Panc1 (cell line): ENCODE measurements around the gene SKOR1. TPM values are rescaled to one million over a fixed set of nuclear protein-coding genes. Genes with fewer than 3 reads are reported as not detected.

Experiments
- ATAC-seq: fragments of 200-7000 bp; cut with Tn5 transposase; 2 replicates; pipeline ENCODE4 v1.9.1; 2020; ENCODE audit warnings: mild to moderate bottlenecking, moderate library complexity
- BruUV-seq: library from RNA; stranded (reverse); fragments of 400-500 nt; replicated peaks from 2 replicates; lab custom pipeline; 2021; lab: Mats Ljungman, UMichigan
- CTCF ChIA-PET: fragments of 300-600 bp; sonication (Branson Sonifier 250); formaldehyde crosslinking; loops from one replicate; lab custom pipeline; 2022; ENCODE audit warnings: antibody characterized with exemption; lab: Charles Lee
- POLR2A ChIA-PET: fragments of 300-600 bp; sonication (Branson Sonifier 250); formaldehyde crosslinking; loops from one replicate; lab custom pipeline; 2022; ENCODE audit warnings: antibody characterized with exemption; lab: Charles Lee
- DNase-seq: peaks from one replicate; pipeline ENCODE4 v3.0.0-alpha.2; 2010; ENCODE audit warnings: low read depth, low spot score
- H3K27ac ChIP-seq: 2 replicates; pipeline ENCODE4 v1.5.1; 2011; ENCODE audit warnings: mild to moderate bottlenecking, low read length, inconsistent platforms
- H3K27me3 ChIP-seq: fragments of 200-500 bp; sonication (Bioruptor generic); 2 replicates; pipeline ENCODE4 v1.6.0; 2014; ENCODE audit warnings: low read length, inconsistent platforms; ENCODE audit not compliant: control insufficient read depth, insufficient read depth
- H3K36me3 ChIP-seq: fragments of 200-500 bp; sonication (Bioruptor generic); 2 replicates; pipeline ENCODE4 v1.5.1; 2014; ENCODE audit warnings: inconsistent platforms, mild to moderate bottlenecking, low read length, moderate library complexity; ENCODE audit not compliant: control insufficient read depth, insufficient read depth
- H3K4me1 ChIP-seq: 2 replicates; pipeline ENCODE4 v1.5.1; 2011; ENCODE audit warnings: inconsistent platforms, mild to moderate bottlenecking, low read length, moderate library complexity; ENCODE audit not compliant: control insufficient read depth, insufficient read depth
- H3K4me3 ChIP-seq, 2 experiments: 2 replicates each; pipeline ENCODE4 v1.5.1; 2011 to 2012; ENCODE audit warnings: low read depth in 2 of 2, low read length in 2 of 2, mild to moderate bottlenecking in 2 of 2, inconsistent platforms in 1 of 2, moderate library complexity in 1 of 2
- H3K9me3 ChIP-seq: fragments of 200-500 bp; sonication (Bioruptor generic); 2 replicates; pipeline ENCODE4 v1.5.1; 2014; ENCODE audit warnings: low read depth, mild to moderate bottlenecking, inconsistent platforms, low read length, moderate library complexity; ENCODE audit not compliant: control insufficient read depth, insufficient read depth
- CTCF ChIP-seq: fragments of 450-650 bp; IDR thresholded peaks from 2 replicates; pipeline ENCODE4 v1.5.1; 2017; ENCODE audit warnings: mild to moderate bottlenecking
- POLR2AphosphoS5 ChIP-seq: IDR thresholded peaks from 2 replicates; pipeline ENCODE4 v1.6.1; 2012; ENCODE audit warnings: mild to moderate bottlenecking, low read depth, low read length, moderate library complexity
- REST ChIP-seq, 2 experiments: IDR thresholded peaks; 2 replicates each; pipeline ENCODE4 v1.6.1; 2011 to 2012; ENCODE audit warnings: low read depth in 2 of 2, control low read depth in 1 of 2, low read length in 1 of 2, mild to moderate bottlenecking in 1 of 2, moderate library complexity in 1 of 2; ENCODE audit not compliant: insufficient read depth in 1 of 2
- SIN3A ChIP-seq: IDR thresholded peaks from 2 replicates; pipeline ENCODE4 v1.6.1; 2012; ENCODE audit warnings: low read depth, mild to moderate bottlenecking, low read length, moderate library complexity, borderline replicate concordance; ENCODE audit not compliant: insufficient read depth
- TCF7L2 ChIP-seq: IDR thresholded peaks from 2 replicates; pipeline ENCODE4 v1.6.1; 2011; ENCODE audit warnings: mild to moderate bottlenecking, low read depth, low read length, inconsistent platforms
- in situ Hi-C: cut with HindIII; loops from 2 replicates; pipeline ENCODE4 v1.10.0; 2016; ENCODE audit warnings: low sequenced_read_pairs, low pct_unique_long_range_greater_than_20kb
- intact Hi-C: fragments of 100-400 bp; cut with micrococcal nuclease; formaldehyde crosslinking; loops from one replicate; pipeline ENCODE4 v1.10.0; 2022; ENCODE audit not compliant: unreplicated experiment
- total RNA-seq: library from RNA; stranded (reverse); gene quantifications from one replicate; pipeline ENCODE4 v1.2.1, GENCODE V29; 2021; ENCODE audit not compliant: unreplicated experiment

Gene SKOR1
- total RNA-seq, 1 experiment from 2014 or later, result 0.21 TPM

GRCh38 chr15:67803299-67803698 is 22.0 kb upstream of the SKOR1 start:
- Histone ChIP-seq H3K36me3 (no peaks in the 10 kb centered on the region), H3K4me1 (no peaks in the 10 kb centered on the region), H3K27me3 (no peaks in the 10 kb centered on the region), H3K27ac (no peak overlapping the region), H3K4me3 (no peak overlapping the region), H3K9me3 (no peaks in the 10 kb centered on the region)
- intact Hi-C loops, result no loop called here
- DNase-seq (no peak), ATAC-seq (no peak)
- ChIA-PET CTCF (no interaction called here), POLR2A (no interaction called here)
- no TSS peak for BruUV-seq
- TF ChIP-seq TCF7L2, result no peak
- no peak for TF ChIP-seq POLR2AphosphoS5
- no peak for TF ChIP-seq SIN3A
- no peak for TF ChIP-seq CTCF
- TF ChIP-seq REST (IDR thresholded peaks at IDR 0.05; ENCODE audit: insufficient read depth in 1 of 2, low read depth in 2 of 2, low read length in 1 of 2), result no peak
- in situ Hi-C loops, result no loop called here

- POLR2A ChIA-PET, result no interaction called here
- no peaks in the 10 kb centered on the region for H3K36me3 ChIP-seq
- no TSS peak for BruUV-seq
- H3K4me3 ChIP-seq, result no peak overlapping the region
- TF ChIP-seq SIN3A, result no peak
- no peak for DNase-seq
- intact Hi-C loops, result no loop called here
- H3K27me3 ChIP-seq, result no peaks in the 10 kb centered on the region
- H3K4me1 ChIP-seq, result no peaks in the 10 kb centered on the region
- CTCF ChIA-PET, result no interaction called here
- ATAC-seq, result no peak
- in situ Hi-C loops, result no loop called here
- H3K9me3 ChIP-seq, result no peaks in the 10 kb centered on the region
- no peak overlapping the region for H3K27ac ChIP-seq
Measured at GRCh38 chr15:67803996-67804843, 21.1 kb upstream of the SKOR1 start.

GRCh38 chr15:67805008-67805665 is 20.2 kb upstream of the SKOR1 start:
- POLR2A ChIA-PET, result no interaction called here
- DNase-seq, result no peak
- BruUV-seq, result no TSS peak

More at GRCh38 chr15:67805008-67805665, 20.2 kb upstream of the SKOR1 start:
- CTCF ChIA-PET, result no interaction called here
- H3K4me1 ChIP-seq, result no peaks in the 10 kb centered on the region
- no peaks in the 10 kb centered on the region for H3K9me3 ChIP-seq
- no peak overlapping the region for H3K27ac ChIP-seq
- H3K27me3 ChIP-seq, result no peaks in the 10 kb centered on the region
- intact Hi-C loops (no loop called here), in situ Hi-C loops (no loop called here)
- H3K36me3 ChIP-seq, result no peaks in the 10 kb centered on the region
- no peak for ATAC-seq
- H3K4me3 ChIP-seq, result no peak overlapping the region
- TF ChIP-seq SIN3A (no peak), TCF7L2 (no peak), REST (IDR thresholded peaks at IDR 0.05; ENCODE audit: insufficient read depth in 1 of 2, low read depth in 2 of 2, low read length in 1 of 2) (no peak), CTCF (no peak), POLR2AphosphoS5 (no peak)
